Upper lobe of left lung (tissue), 4 donors: Measurements from ENCODE around the gene SCPEP1.

ENCODE experiments used
- CTCF ChIP-seq, 6 experiments: fragments of 450-650 bp in 4 of 6; fragments of 200-600 bp in 2 of 6; sonication (generic) in 2 of 6; IDR thresholded peaks; one replicate each; pipeline ENCODE4 v1.5.1; 2016 to 2019; ENCODE audit warnings: antibody characterized with exemption in 6 of 6
- POLR2A ChIP-seq, 4 donors: fragments of 450-650 bp; IDR thresholded peaks; one replicate each; pipeline ENCODE4 v1.5.1; 2016 to 2017; ENCODE audit warnings: antibody characterized with exemption in 4 of 4, mild to moderate bottlenecking in 2 of 4
- POLR2AphosphoS5 ChIP-seq, 2 donors: sonication (generic); formaldehyde crosslinking; IDR thresholded peaks; one replicate each; pipeline ENCODE4 v1.5.1; 2017; ENCODE audit warnings: antibody characterized with exemption in 2 of 2

DNA sequence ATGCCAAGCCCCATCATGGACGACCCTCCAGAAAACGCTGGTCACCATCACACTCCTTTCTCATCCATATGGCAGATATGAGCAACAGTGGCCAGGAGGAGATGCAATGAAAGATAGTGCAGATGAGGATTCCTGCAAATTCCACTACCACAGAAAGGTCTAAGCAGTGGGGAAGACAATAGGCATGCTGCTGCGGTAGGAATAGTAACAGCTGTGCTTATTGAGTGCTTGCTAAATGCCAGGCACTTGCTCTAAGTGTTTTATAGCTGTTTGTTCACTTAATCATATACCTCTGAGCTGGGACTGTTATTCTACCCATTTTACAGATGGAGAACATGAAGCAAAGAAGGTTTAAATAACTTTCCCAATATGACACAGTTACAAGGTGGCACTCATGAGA, 60.6 kb downstream of the SCPEP1 start:
- no peak for TF ChIP-seq POLR2A (IDR thresholded peaks at IDR 0.05)
- no peak for TF ChIP-seq CTCF (IDR thresholded peaks at IDR 0.05)
- TF ChIP-seq POLR2AphosphoS5 (IDR thresholded peaks at IDR 0.05) = no peak
